ENCODE data around the gene ACP7.
A peak's percentile ranks its signal among the peaks of the same experiment; 100 is the strongest.
"Not testable (repeated sequence)": the region's sequence is repeated elsewhere in the genome, so short reads cannot be mapped to it uniquely, and the experiment has no call there.

The ACP7 gene

DNA sequence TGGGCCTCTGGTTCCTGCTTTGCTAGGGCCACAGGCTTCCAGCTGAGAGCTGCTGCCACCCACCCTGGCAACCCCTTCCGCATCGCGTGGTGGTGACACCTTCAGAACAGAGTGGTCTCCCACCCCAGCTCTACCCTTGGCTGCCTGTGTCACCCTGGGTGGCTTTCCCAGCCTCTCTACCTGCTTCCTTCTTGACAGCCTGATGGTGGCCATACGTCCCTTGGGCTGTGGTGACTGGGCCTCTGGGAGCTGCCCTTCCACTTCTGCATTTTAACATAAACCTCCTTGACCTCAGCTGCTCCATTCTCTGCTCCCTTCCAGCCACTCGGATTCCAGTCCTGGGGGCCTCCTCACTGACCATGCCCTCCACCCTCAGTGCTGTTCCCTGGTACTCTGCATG lies 58.5 kb downstream of the ACP7 start:
- Mint-ChIP-seq H3K36me3 (peaks cover 8% of the 10 kb centered on the region), H3K4me3 (no peak overlapping the region), H3K27me3 (no peaks in the 10 kb centered on the region), H3K9me3 (no peaks in the 10 kb centered on the region), H3K4me1 (peaks cover 56% of the 10 kb centered on the region), H3K27ac (no peak overlapping the region)
- no peak for ATAC-seq

DNA sequence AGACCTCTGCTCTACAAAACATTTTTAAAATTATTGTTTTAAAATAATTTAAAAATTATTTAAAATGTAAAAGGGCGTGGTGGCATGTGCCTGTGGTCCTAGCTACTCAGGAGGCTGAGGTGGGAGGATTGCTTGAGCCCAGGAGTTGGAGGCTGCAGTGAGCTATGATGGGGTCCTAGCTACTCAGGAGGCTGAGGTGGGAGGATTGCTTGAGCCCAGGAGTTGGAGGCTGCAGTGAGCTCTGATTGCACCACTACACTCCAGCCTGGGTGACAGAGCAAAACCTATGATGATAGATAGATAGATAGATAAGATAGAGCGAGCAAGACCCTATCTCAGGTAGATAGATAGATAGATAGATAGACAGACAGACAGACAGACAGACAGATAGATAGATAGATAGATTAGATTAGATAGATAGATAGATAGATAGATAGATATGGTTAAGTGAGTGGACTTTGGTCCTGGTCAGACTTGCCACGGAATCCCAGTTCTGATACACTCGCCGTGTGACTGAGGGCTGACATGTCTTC lies 59.7 kb downstream of the ACP7 start:
- H3K27me3 Mint-ChIP-seq, H3K27ac Mint-ChIP-seq, H3K36me3 Mint-ChIP-seq, ATAC-seq, H3K4me3 Mint-ChIP-seq, H3K9me3 Mint-ChIP-seq: not testable (repeated sequence)
- peaks cover 59% of the 10 kb centered on the region for H3K4me1 Mint-ChIP-seq

DNA sequence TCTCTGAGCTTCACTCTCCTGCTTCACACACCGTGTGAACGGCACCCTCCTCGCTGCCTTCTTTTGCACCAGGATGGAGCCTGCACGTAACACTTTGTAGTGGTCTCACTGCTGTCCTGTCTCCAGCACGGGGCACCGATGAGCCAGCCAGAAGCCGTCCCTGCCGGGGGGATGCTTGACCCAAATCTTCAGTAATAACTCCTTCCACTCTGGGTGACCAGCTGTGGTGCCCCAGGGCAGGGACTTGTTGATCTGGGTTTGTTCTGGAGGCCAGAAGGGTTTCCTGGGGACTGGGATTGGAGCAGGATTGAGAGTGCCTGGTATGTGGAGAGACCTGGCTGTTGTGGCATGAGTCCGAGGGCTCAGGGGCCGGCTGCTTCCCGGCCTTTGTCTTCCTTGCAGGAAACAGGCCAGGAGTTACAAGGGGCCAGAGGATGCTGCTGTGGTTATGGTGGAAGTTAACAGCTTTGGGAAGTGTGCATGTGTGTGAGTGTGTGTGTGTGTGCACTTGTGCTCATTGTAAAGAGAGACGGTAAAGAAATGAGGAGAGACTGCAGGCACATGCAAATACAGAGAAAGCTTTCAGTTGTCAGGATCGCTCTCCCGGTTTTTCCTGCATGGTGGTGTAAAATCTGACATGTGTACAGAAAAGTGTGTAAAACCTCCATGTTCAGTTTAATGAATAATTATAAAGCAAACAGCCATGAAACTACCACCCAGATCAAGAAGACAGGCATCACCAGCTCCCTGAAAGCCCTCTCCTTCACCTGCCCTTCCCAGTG lies 60.3 kb downstream of the ACP7 start:
- peaks cover 5% of the 10 kb centered on the region for H3K36me3 Mint-ChIP-seq
- no peaks in the 10 kb centered on the region for H3K9me3 Mint-ChIP-seq
- no peaks in the 10 kb centered on the region for H3K27me3 Mint-ChIP-seq
- no peak overlapping the region for H3K4me3 Mint-ChIP-seq
- H3K4me1 Mint-ChIP-seq, result peaks cover 59% of the 10 kb centered on the region
- no peak for ATAC-seq
- H3K27ac Mint-ChIP-seq, result no peak overlapping the region

DNA sequence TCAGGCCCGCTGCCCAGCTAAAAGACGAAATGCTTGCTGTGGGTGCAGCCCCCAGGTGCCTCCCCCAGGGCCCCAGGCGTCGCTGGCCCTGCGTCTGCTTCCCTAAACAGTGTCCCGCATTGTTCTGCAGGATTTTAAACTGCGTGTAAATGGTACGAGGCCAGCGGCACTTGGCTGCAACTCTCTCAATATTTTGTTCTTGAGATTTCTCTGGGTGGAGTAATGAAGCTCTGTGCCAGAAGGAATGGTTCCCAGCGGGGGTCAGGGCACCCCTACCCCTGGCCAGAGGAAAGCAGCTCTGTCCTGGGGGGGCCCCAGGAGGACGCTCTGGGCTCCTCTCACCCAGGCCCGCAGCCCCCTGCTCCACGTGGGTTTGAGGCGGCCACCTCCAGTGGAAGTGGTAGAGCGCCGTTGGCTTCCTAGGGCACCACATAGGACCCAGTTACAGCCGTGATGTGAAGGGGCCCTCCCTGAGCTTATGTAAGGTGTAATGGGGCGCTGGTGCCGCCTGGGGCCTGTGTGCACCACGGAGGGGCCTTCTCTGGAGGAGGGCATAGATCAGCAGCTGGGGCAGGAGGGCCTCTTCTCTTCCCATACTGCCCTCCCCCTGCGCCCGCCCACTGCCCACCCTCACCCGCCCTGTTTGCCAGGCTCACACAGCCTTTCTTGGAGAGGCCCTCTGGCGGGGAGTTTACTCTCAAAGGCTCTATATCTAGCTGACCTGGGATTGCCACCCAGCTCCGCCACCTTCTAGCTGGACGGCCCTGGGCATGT lies 61.2 kb downstream of the ACP7 start:
- ATAC-seq, result peak; percentile 34
- H3K4me3 Mint-ChIP-seq, result no peak overlapping the region
- H3K27ac Mint-ChIP-seq, result no peak overlapping the region
- H3K36me3 Mint-ChIP-seq, result peaks cover 5% of the 10 kb centered on the region
- H3K4me1 Mint-ChIP-seq, result peaks cover 59% of the 10 kb centered on the region
- H3K9me3 Mint-ChIP-seq, result no peaks in the 10 kb centered on the region
- no peaks in the 10 kb centered on the region for H3K27me3 Mint-ChIP-seq

DNA sequence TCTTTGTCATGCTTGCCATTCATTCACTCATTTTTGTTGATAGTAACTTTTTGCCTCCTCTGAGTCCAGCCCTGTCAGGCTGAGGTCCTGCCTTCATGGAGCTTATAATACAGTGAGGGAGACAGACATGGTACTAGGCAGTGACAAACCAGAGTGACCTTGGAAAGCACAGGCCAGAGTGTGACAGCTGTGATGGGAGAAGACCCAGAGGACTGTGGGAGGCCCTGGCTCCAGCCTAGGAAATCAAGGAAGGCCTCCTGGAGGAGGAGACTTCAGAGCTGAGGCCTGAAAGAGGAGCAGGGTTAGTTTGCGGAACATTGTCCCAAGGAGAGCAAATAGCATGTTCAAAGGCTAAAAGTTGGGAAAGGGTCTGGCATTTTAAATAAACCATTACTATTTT lies 61.9 kb downstream of the ACP7 start:
- Mint-ChIP-seq H3K27ac (no peak overlapping the region), H3K9me3 (no peaks in the 10 kb centered on the region), H3K27me3 (no peaks in the 10 kb centered on the region), H3K36me3 (peaks cover 5% of the 10 kb centered on the region), H3K4me1 (peaks cover 62% of the 10 kb centered on the region), H3K4me3 (no peak overlapping the region)
- no peak for ATAC-seq

DNA sequence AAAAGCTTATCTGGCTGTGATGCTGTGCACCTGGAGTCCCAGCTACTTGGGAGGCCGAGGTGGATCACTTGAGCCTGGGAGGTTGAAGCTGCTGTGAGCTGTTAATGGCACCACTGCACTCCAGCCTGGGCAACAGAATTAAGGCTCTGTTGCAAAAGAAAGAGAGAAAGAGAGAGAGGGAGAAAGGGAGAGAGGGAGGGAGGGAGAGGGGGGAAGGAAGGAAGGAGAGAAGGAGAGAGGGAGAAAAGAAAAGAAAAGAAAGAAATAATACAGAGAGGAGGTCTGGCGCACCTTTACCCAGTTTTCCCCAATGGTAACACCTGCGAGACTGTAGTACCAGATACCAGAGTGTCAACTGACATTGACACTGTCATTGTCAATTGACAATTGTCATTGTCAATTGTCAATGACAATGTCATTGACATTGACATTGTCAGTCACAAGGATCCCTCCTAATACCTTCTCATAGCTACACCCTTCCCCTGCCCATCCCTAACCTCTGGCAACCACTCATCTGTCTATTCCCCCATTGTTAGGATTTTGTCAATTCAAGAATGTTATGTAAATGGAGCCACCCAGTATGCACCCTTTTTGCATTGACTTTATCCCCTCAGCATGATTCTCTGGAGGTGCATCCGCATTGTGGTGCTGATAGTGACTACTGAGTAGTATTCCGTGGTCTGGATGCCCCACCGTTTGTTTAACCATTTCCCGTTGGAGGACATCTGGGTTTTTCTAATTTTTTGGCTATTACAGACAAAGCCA lies 62.7 kb downstream of the ACP7 start:
- H3K4me3 Mint-ChIP-seq, result no peak overlapping the region
- no peak for ATAC-seq
- peaks cover 55% of the 10 kb centered on the region for H3K4me1 Mint-ChIP-seq
- no peaks in the 10 kb centered on the region for H3K9me3 Mint-ChIP-seq
- H3K36me3 Mint-ChIP-seq, result peaks cover 5% of the 10 kb centered on the region
- H3K27ac Mint-ChIP-seq, result no peak overlapping the region
- H3K27me3 Mint-ChIP-seq, result no peaks in the 10 kb centered on the region

DNA sequence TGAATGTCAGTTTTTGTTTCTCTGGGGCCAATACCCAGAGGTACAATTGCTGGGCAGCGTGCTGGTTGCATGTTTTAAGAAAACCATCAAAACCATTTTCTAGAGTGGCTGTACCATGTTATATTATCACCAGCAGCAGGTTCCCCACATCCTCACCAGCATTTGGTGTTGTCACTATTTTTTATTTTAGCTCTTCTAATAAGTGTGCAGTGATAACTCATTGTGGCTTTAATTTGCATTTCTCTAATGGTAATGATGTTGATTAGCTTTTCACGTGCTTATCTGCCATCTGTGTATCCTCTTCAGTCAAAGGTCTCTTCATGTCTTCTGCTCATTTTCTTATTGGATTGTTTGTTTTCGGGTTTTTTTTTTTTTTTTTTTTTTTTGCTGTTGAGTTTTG lies 63.3 kb downstream of the ACP7 start:
- H3K27ac Mint-ChIP-seq, result no peak overlapping the region
- H3K4me1 Mint-ChIP-seq, result peaks cover 52% of the 10 kb centered on the region
- H3K9me3 Mint-ChIP-seq, result no peaks in the 10 kb centered on the region
- ATAC-seq, result no peak
- no peak overlapping the region for H3K4me3 Mint-ChIP-seq
- H3K36me3 Mint-ChIP-seq, result peaks cover 5% of the 10 kb centered on the region
- no peaks in the 10 kb centered on the region for H3K27me3 Mint-ChIP-seq

DNA sequence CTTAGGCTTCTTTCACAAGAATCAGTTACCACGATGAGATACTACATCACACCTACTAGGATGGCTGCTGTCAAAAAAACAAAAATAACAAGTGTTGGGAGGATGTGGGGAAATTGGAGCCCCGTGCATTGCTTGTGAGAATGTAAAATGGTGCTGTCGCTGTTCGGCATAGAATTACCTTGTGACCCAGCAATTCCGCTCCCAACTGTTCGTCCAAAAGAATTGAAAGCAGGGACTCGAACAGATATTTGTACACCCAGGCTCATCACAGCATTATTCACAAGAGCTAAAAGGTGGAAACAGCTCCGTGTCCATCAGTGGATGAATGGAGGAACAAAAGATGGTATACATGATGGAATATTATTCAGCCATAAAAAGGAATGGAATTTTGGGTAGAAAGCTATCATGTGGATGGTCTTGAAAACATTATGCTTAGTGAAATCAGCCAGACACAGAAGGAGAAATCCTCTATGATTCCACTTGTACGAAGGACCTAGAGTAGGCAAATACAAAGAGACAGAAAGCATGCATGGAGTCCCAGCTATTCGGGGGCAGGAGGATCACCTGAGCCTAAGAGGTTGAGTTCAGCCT lies 64.9 kb downstream of the ACP7 start:
- Mint-ChIP-seq H3K4me3 (no peak overlapping the region), H3K36me3 (peaks cover 11% of the 10 kb centered on the region), H3K27me3 (no peaks in the 10 kb centered on the region), H3K4me1 (peaks cover 45% of the 10 kb centered on the region), H3K9me3 (no peaks in the 10 kb centered on the region), H3K27ac (no peak overlapping the region)
- ATAC-seq, result no peak

DNA sequence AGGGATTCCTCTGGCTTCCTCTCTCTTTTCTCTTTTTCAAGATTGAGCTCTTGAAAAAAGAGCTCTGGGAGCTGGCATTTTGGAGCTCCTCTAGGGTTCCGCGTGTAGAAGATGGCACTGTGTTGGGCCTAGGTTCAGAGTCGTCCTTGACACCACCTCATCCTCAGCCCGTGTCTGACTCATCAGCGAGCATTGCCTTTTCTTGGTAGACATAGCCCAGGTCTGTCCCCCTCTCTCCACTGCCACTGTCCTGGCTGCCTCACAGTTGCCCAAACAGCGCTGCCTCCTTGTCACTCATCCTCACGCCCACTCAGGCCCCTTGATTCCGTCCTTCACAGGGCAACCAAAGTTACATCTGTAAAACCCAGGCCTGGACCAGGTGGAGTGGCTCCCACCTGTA lies 66.1 kb downstream of the ACP7 start:
- no peak for ATAC-seq
- Mint-ChIP-seq H3K4me3 (no peak overlapping the region), H3K27me3 (no peaks in the 10 kb centered on the region), H3K27ac (no peak overlapping the region), H3K36me3 (peaks cover 13% of the 10 kb centered on the region), H3K4me1 (peaks cover 36% of the 10 kb centered on the region), H3K9me3 (no peaks in the 10 kb centered on the region)

DNA sequence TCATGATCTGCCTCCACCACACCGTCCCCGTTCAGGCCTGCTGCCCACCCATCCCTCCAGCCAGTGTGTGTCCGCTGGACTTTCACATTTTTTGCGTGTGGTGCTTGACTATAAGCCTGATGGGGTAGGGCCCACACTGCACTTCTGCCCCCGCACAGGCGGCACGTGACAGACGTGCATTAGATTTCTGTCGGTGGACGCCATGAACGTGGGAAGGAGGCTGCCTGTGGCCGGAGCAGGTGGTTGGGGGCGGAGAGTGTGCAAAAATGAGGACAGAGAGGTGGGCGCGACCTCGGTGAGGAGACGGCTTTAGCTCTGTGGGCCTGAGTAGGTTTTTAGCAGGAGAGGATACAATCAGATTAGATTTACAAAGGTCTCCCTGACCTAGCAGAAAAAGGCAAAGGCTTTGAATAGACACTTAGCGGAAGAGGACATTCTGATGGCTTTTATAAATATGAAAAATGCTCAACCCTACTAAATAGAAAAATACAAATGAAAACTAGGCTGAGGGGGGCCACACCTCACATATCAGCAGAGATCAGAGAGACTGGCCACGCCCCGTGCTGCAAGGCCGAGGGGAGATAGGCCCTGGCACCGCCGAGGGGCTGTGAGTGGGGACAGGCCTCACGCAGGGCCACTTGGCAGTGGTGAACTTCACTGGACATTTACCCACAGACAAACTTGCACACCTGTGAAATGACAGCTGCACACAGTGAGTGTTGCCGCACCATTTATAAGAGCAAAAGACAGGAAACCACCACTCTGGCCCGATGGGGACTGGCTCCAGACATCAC lies 66.8 kb downstream of the ACP7 start:
- H3K27ac Mint-ChIP-seq, result no peak overlapping the region
- peaks cover 32% of the 10 kb centered on the region for H3K4me1 Mint-ChIP-seq
- no peak for ATAC-seq
- H3K36me3 Mint-ChIP-seq, result peaks cover 13% of the 10 kb centered on the region
- H3K9me3 Mint-ChIP-seq, result no peaks in the 10 kb centered on the region
- H3K27me3 Mint-ChIP-seq, result no peaks in the 10 kb centered on the region
- no peak overlapping the region for H3K4me3 Mint-ChIP-seq

DNA sequence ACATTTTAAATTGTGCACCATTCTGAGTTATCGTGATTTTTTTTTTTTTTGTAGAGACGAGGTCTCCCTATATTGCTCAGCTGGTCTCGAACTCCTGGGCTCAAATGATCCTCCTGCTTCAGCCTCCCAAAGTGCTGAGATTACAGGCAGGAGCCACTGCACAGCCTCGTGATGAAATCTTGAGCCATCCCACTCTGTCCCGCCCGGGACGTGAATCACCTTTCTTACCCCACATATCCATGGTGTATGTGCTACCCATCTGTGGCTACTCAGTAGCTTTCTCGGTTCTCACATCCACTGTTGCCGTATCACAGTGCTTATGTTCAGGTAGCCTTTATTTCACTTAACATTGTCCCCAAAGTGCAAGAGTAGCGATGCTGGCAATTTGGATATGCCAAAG lies 67.9 kb downstream of the ACP7 start:
- no peaks in the 10 kb centered on the region for H3K27me3 Mint-ChIP-seq
- H3K27ac Mint-ChIP-seq, result no peak overlapping the region
- peaks cover 13% of the 10 kb centered on the region for H3K36me3 Mint-ChIP-seq
- no peak for ATAC-seq
- no peaks in the 10 kb centered on the region for H3K9me3 Mint-ChIP-seq
- H3K4me3 Mint-ChIP-seq, result no peak overlapping the region
- H3K4me1 Mint-ChIP-seq, result peaks cover 24% of the 10 kb centered on the region

DNA sequence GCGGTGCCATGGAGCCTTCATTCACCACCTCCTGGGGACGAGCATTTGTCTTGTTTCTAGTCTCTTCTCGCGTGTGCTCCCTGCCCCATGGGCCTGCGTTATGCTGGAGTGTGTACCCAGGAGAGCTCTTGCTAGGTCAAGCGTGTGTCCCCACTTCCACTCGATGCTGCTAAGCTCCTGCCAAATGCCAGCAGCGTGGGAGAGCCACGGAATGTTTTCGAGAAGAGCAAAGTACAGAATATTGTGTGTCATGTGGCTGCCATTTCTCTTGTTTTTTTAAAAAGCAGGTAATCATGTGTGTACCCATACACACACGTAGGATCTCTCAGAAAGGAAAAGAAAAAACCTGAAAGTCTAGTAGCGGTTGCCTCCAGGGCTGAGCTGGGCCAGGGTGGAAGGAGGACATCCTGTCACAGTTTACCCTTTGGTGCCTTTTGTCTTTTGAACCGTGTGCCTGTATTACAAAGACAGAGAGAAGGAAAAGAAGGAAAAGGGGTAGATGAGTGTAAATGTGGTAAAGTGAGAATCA lies 70.0 kb downstream of the ACP7 start:
- peaks cover 12% of the 10 kb centered on the region for H3K36me3 Mint-ChIP-seq
- H3K27me3 Mint-ChIP-seq, result no peaks in the 10 kb centered on the region
- ATAC-seq, result no peak
- H3K4me3 Mint-ChIP-seq, result no peak overlapping the region
- H3K4me1 Mint-ChIP-seq, result peaks cover 32% of the 10 kb centered on the region
- no peak overlapping the region for H3K27ac Mint-ChIP-seq
- no peaks in the 10 kb centered on the region for H3K9me3 Mint-ChIP-seq

DNA sequence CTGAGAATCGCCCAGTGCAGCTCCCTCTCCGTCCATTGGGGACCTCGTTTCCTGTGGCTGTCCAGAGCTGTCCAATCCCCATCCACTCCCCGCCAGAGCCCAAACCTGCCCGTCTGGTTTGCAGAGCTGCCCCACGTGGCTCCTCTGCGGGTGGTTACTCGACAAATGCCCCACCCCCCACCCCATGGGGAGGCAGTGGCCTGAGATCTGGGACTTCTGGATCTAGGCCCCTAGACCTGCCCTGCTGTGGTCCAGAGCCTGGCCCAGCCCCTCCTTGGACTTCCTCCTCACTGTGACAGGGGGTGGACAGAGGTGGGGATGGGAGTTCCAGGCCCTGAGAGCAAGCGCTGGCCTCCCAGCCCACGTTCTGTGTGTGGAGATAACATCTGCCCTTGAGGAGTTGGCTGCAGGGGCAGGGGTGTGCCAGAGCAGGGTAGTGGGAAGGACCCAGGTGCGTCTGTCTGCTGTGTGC lies 70.5 kb downstream of the ACP7 start:
- Mint-ChIP-seq H3K27me3 (no peaks in the 10 kb centered on the region), H3K4me1 (peaks cover 37% of the 10 kb centered on the region), H3K4me3 (no peak overlapping the region), H3K9me3 (no peaks in the 10 kb centered on the region), H3K27ac (no peak overlapping the region), H3K36me3 (peaks cover 13% of the 10 kb centered on the region)
- no peak for ATAC-seq

DNA sequence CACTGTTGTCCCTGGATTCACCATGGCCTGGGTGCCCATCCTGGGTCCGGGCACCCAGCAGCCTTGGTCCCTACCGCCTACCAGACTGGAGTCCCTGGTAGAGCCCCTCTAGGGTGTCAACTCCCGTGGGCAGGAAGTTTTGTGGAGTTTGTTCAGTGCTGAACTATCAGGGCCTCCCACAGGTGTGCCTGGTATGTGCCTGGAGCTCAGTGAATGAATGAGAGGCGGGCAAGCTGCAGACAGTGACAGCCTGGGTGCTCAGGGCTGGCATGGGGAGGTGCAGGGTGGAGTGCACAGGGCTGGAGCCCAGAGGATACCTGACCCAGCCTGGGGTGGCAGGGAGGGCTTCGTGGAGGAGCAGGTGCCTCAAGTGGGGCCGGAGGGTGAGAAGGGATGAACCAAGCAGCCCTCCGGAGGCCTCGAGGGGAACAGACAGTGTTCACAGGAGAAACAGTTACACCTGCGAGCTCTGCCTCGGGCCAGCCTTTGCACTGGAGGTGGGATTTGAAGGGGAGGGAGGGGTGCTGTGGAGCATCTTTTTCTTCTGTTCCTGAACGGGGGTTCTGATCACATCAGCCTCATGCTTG lies 71.0 kb downstream of the ACP7 start:
- H3K27me3 Mint-ChIP-seq, result no peaks in the 10 kb centered on the region
- H3K36me3 Mint-ChIP-seq, result peaks cover 13% of the 10 kb centered on the region
- no peak overlapping the region for H3K4me3 Mint-ChIP-seq

More for the DNA sequence above, 71.0 kb downstream of the ACP7 start:
- ATAC-seq, result peak; percentile 31
- Mint-ChIP-seq H3K4me1 (peaks cover 37% of the 10 kb centered on the region), H3K9me3 (no peaks in the 10 kb centered on the region), H3K27ac (no peak overlapping the region)

Data from stimulated activated memory B cell treated with anti-CD40 and anti-IgM and Interleukin-4, amounts not matched to agents 10 μg/mL and 1 μg/mL and 100 μg/mL, for 72 hours (primary cell).